IMR-90 (cell line): ENCODE data around the gene HDAC5. TPM values are rescaled to one million over a fixed set of nuclear protein-coding genes. Genes with fewer than 3 reads are reported as not detected.

Source experiments
- ATAC-seq: fragments of 200-7000 bp; cut with Tn5 transposase; 2 replicates; pipeline ENCODE4 v1.9.1; 2020; ENCODE audit warnings: low read depth, mild to moderate bottlenecking, moderate library complexity
- BruUV-seq: library from RNA; stranded (reverse); fragments of 400-500 nt; replicated peaks from 2 replicates; lab custom pipeline; 2021; lab: Mats Ljungman, UMichigan
- CTCF ChIA-PET: fragments of 300-600 bp; formaldehyde crosslinking; extraction: SDS; loops from one replicate; lab custom pipeline; 2021; ENCODE audit warnings: antibody characterized with exemption; lab: Yijun Ruan, JAX
- POLR2A ChIA-PET: fragments of 300-600 bp; sonication (Branson Sonifier 250); formaldehyde crosslinking; loops from one replicate; lab custom pipeline; 2022; ENCODE audit warnings: antibody characterized with exemption; ENCODE audit not compliant: unreplicated experiment; lab: Charles Lee
- DNase-seq: peaks from one replicate; pipeline ENCODE4 v3.0.0; 2013
- H2AFZ ChIP-seq: replicated peaks from 2 replicates; pipeline ENCODE3; 2013; ENCODE audit warnings: low read length, mild to moderate bottlenecking; ENCODE audit not compliant: poor library complexity
- H2AK5ac ChIP-seq: 2 replicates; pipeline ENCODE4 v1.6.1; 2013; ENCODE audit warnings: low read depth, low read length, inconsistent platforms
- H2AK9ac ChIP-seq: replicated peaks from 2 replicates; pipeline ENCODE3; 2013; ENCODE audit warnings: mild to moderate bottlenecking, low read depth, low read length, moderate library complexity; ENCODE audit not compliant: poor library complexity
- H2BK120ac ChIP-seq: 2 replicates; pipeline ENCODE4 v1.6.1; 2013; ENCODE audit warnings: low read depth, low read length, inconsistent platforms
- H2BK15ac ChIP-seq: 3 replicates; pipeline ENCODE4 v1.6.1; 2013; ENCODE audit warnings: low read depth, low read length, inconsistent platforms
- H2BK20ac ChIP-seq: 2 replicates; pipeline ENCODE4 v1.6.1; 2013; ENCODE audit warnings: low read depth, mild to moderate bottlenecking, inconsistent platforms, low read length, moderate library complexity
- H2BK5ac ChIP-seq: 2 replicates; pipeline ENCODE4 v1.6.1; 2013; ENCODE audit warnings: mild to moderate bottlenecking, low read depth, low read length, inconsistent platforms; ENCODE audit not compliant: poor library complexity, severe bottlenecking
- H3K14ac ChIP-seq: replicated peaks from 2 replicates; pipeline ENCODE4 v1.6.1; 2013; ENCODE audit warnings: low read depth, low read length, inconsistent platforms
- H3K18ac ChIP-seq: 2 replicates; pipeline ENCODE4 v1.6.1; 2013; ENCODE audit warnings: low read depth, low read length, control low read depth
- H3K23ac ChIP-seq: 2 replicates; pipeline ENCODE4 v1.6.1; 2013; ENCODE audit warnings: low read depth, low read length, inconsistent platforms
- H3K27ac ChIP-seq: 2 replicates; pipeline ENCODE4 v1.5.1; 2013; ENCODE audit warnings: mild to moderate bottlenecking, control low read depth, low read length; ENCODE audit not compliant: insufficient read depth
- H3K27me3 ChIP-seq: 2 replicates; pipeline ENCODE4 v1.6.1; 2013; ENCODE audit warnings: low read length; ENCODE audit not compliant: control insufficient read depth, insufficient read depth
- H3K36me3 ChIP-seq: 2 replicates; pipeline ENCODE4 v1.6.1; 2013; ENCODE audit warnings: low read length, mixed read lengths; ENCODE audit not compliant: control insufficient read depth, insufficient read depth
- H3K4ac ChIP-seq: 2 replicates; pipeline ENCODE4 v1.6.1; 2013; ENCODE audit warnings: low read depth, low read length, inconsistent platforms
- H3K4me1 ChIP-seq: 2 replicates; pipeline ENCODE4 v1.6.1; 2013; ENCODE audit warnings: low read length, mixed read lengths; ENCODE audit not compliant: control insufficient read depth, insufficient read depth
- H3K4me2 ChIP-seq: 2 replicates; pipeline ENCODE4 v1.6.1; 2013; ENCODE audit warnings: low read depth, mild to moderate bottlenecking, control low read depth, low read length, moderate library complexity
- H3K4me3 ChIP-seq: 2 replicates; pipeline ENCODE4 v1.5.1; 2013; ENCODE audit warnings: low read depth, mild to moderate bottlenecking, control low read depth, low read length, moderate library complexity; ENCODE audit not compliant: insufficient read depth
- H3K56ac ChIP-seq: 2 replicates; pipeline ENCODE4 v1.6.1; 2013; ENCODE audit warnings: low read length, inconsistent platforms; ENCODE audit not compliant: insufficient read depth; ENCODE audit errors: extremely low read depth
- H3K79me1 ChIP-seq, 2 experiments: 2 replicates each; pipeline ENCODE4 v1.6.1; 2013; ENCODE audit warnings: low read length in 2 of 2, inconsistent platforms in 1 of 2, low read depth in 1 of 2
- H3K9ac ChIP-seq: 2 replicates; pipeline ENCODE4 v1.6.1; 2013; ENCODE audit warnings: low read depth, low read length, control low read depth
- H3K9me1 ChIP-seq: 2 replicates; pipeline ENCODE4 v1.6.1; 2013; ENCODE audit warnings: low read length, inconsistent platforms; ENCODE audit not compliant: insufficient read depth
- H3K9me3 ChIP-seq: 2 replicates; pipeline ENCODE4 v1.6.1; 2013; ENCODE audit warnings: low read length; ENCODE audit not compliant: control insufficient read depth, insufficient read depth
- H4K20me1 ChIP-seq: 2 replicates; pipeline ENCODE4 v1.6.1; 2013; ENCODE audit warnings: low read length, inconsistent platforms; ENCODE audit not compliant: insufficient read depth
- H4K5ac ChIP-seq: 2 replicates; pipeline ENCODE4 v1.6.1; 2013; ENCODE audit warnings: mild to moderate bottlenecking, low read depth, low read length, control low read depth
- H4K8ac ChIP-seq, 2 experiments: 2 replicates each; pipeline ENCODE4 v1.6.1; 2013; ENCODE audit warnings: low read depth in 2 of 2, low read length in 2 of 2, control low read depth in 1 of 2, inconsistent platforms in 1 of 2
- H4K91ac ChIP-seq: 2 replicates; pipeline ENCODE4 v1.6.1; 2013; ENCODE audit warnings: low read depth, low read length, inconsistent platforms; ENCODE audit not compliant: insufficient read depth
- BHLHE40 ChIP-seq: fragments of 150-350 bp; IDR thresholded peaks from 2 replicates; pipeline ENCODE4 v1.6.1; 2016; ENCODE audit warnings: mild to moderate bottlenecking, low read depth, low read length
- CHD1 ChIP-seq: IDR thresholded peaks from 2 replicates; pipeline ENCODE4 v1.6.1; 2012; ENCODE audit warnings: low read depth, low read length, improper control_type of control experiment
- ELK1 ChIP-seq: fragments of 150-350 bp; IDR thresholded peaks from 2 replicates; pipeline ENCODE4 v1.6.1; 2016; ENCODE audit warnings: low read depth, mild to moderate bottlenecking, low read length, moderate library complexity, borderline replicate concordance
- FOS ChIP-seq: fragments of 150-350 bp; IDR thresholded peaks from 2 replicates; pipeline ENCODE4 v1.6.1; 2016; ENCODE audit warnings: low read depth, low read length
- MAFK ChIP-seq: IDR thresholded peaks from 2 replicates; pipeline ENCODE4 v1.6.1; 2012; ENCODE audit warnings: low read depth, low read length, improper control_type of control experiment
- MXI1 ChIP-seq: IDR thresholded peaks from 2 replicates; pipeline ENCODE4 v1.6.1; 2012; ENCODE audit warnings: low read depth, mild to moderate bottlenecking, low read length, moderate library complexity, borderline replicate concordance
- POLR2A ChIP-seq: IDR thresholded peaks from 2 replicates; pipeline ENCODE4 v1.6.1; 2012; ENCODE audit warnings: mild to moderate bottlenecking, low read depth, low read length
- RAD21 ChIP-seq: IDR thresholded peaks from 2 replicates; pipeline ENCODE4 v1.6.1; 2012; ENCODE audit warnings: low read length, improper control_type of control experiment
- RCOR1 ChIP-seq: IDR thresholded peaks from 2 replicates; pipeline ENCODE4 v1.6.1; 2012; ENCODE audit warnings: mild to moderate bottlenecking, low read length, improper control_type of control experiment; ENCODE audit not compliant: insufficient replicate concordance
- RFX5 ChIP-seq: IDR thresholded peaks from 2 replicates; pipeline ENCODE4 v1.8.0; 2012; ENCODE audit warnings: low read depth, mild to moderate bottlenecking, low read length, moderate library complexity
- SMC3 ChIP-seq: fragments of 150-350 bp; IDR thresholded peaks from 2 replicates; pipeline ENCODE4 v1.6.1; 2016; ENCODE audit warnings: low read depth, mild to moderate bottlenecking, antibody characterized with exemption, low read length, moderate library complexity
- USF2 ChIP-seq: fragments of 150-350 bp; IDR thresholded peaks from 2 replicates; pipeline ENCODE4 v1.6.1; 2017; ENCODE audit warnings: mild to moderate bottlenecking, antibody characterized with exemption, low read length, low read depth
- WGBS, 2 experiments: methylation state at CpG; one replicate each; pipeline versions ENCODE4 v1.1.5 to v1.1.7; 2013; ENCODE audit warnings: missing lambda C conversion rate in 2 of 2; ENCODE audit not compliant: insufficient read length in 1 of 2; ENCODE audit errors: extremely low coverage in 2 of 2; 5-methylcytosine and 5-hydroxymethylcytosine counted together
- dilution Hi-C: fragments of 300-500 bp; cut with HindIII; formaldehyde crosslinking; loops from one replicate; pipeline ENCODE4 v1.14.3; 2018; ENCODE audit warnings: low sequenced_read_pairs; ENCODE audit not compliant: unreplicated experiment
- in situ Hi-C: fragments of 300-500 bp; cut with MboI; formaldehyde crosslinking; loops from 3 replicates; pipeline ENCODE4 v1.14.3; 2019; ENCODE audit warnings: low sequenced_read_pairs, inconsistent platforms, mixed read lengths
- intact Hi-C: fragments of 100-400 bp; cut with micrococcal nuclease; formaldehyde crosslinking; loops from 2 replicates; pipeline ENCODE4 v1.10.0; 2022
- polyA plus RNA-seq, 3 experiments: library from polyadenylated mRNA; depleted of rRNA; stranded (reverse); fragments of >200 nt; gene quantifications; 2 replicates each; pipeline ENCODE4 v1.2.3, GENCODE V29; 2012; ENCODE audit warnings: low replicate concordance in 1 of 3
- total RNA-seq: library from RNA; depleted of rRNA; stranded (reverse); fragments of >200 nt; gene quantifications from 2 replicates; pipeline ENCODE4 v1.2.3, GENCODE V29; 2012
- TF ChIP-seq, protein P1 (sequence below): conservative IDR thresholded peaks from 2 replicates; pipeline ENCODE4 v1.5.1; 2012; ENCODE audit warnings: mild to moderate bottlenecking, low read depth, low read length, improper control_type of control experiment

Gene HDAC5
- total and polyA plus RNA-seq, 2 of the 4 experiments (the other 2 are of a cell fraction): 47.0 to 61.3 TPM

- H2BK15ac ChIP-seq: no peak overlapping the region
- H3K9me1 ChIP-seq: peaks cover 3% of the 10 kb centered on the region
- no peak overlapping the region for H3K4me2 ChIP-seq
- no peak overlapping the region for H4K91ac ChIP-seq
- H2AK5ac ChIP-seq: peak overlapping the region; percentile 4; the same call in 1 of the 2 replicates
- CTCF ChIA-PET: no interaction called here
- ATAC-seq (no peak), DNase-seq (no peak)
- no peak overlapping the region for H3K14ac ChIP-seq
- POLR2A ChIA-PET: no interaction called here
- no peak overlapping the region for H2BK20ac ChIP-seq
- no peak overlapping the region for H3K56ac ChIP-seq
- no peak overlapping the region for H2AFZ ChIP-seq
- no peak overlapping the region for H3K4ac ChIP-seq
- TF ChIP-seq MAFK (no peak), SMC3 (no peak), BHLHE40 (no peak), RAD21 (no peak), POLR2A (no peak), MXI1 (no peak), FOS (no peak), USF2 (no peak), CHD1 (no peak), RCOR1 (no peak), ELK1 (no peak), RFX5 (no peak)
- TF ChIP-seq, protein P1, sequence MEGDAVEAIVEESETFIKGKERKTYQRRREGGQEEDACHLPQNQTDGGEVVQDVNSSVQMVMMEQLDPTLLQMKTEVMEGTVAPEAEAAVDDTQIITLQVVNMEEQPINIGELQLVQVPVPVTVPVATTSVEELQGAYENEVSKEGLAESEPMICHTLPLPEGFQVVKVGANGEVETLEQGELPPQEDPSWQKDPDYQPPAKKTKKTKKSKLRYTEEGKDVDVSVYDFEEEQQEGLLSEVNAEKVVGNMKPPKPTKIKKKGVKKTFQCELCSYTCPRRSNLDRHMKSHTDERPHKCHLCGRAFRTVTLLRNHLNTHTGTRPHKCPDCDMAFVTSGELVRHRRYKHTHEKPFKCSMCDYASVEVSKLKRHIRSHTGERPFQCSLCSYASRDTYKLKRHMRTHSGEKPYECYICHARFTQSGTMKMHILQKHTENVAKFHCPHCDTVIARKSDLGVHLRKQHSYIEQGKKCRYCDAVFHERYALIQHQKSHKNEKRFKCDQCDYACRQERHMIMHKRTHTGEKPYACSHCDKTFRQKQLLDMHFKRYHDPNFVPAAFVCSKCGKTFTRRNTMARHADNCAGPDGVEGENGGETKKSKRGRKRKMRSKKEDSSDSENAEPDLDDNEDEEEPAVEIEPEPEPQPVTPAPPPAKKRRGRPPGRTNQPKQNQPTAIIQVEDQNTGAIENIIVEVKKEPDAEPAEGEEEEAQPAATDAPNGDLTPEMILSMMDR: no peak
- no peak overlapping the region for H2AK9ac ChIP-seq
- H3K9ac ChIP-seq: no peak overlapping the region
- in situ Hi-C loops: no loop called here
- dilution Hi-C loops: no loop called here
- H2BK120ac ChIP-seq: no peak overlapping the region
- no peaks in the 10 kb centered on the region for H4K20me1 ChIP-seq
- H3K23ac ChIP-seq: no peak overlapping the region
- H3K4me3 ChIP-seq: no peak overlapping the region
- no peak overlapping the region for H3K27ac ChIP-seq
- H4K5ac ChIP-seq: no peak overlapping the region
- no peak overlapping the region for H4K8ac ChIP-seq
- no TSS peak for BruUV-seq
- no peaks in the 10 kb centered on the region for H3K9me3 ChIP-seq
- intact Hi-C loops: no loop called here
- H3K27me3 ChIP-seq: no peaks in the 10 kb centered on the region
- peaks cover 11% of the 10 kb centered on the region for H3K4me1 ChIP-seq
- H3K79me1 ChIP-seq: peaks cover 0 to 5% of the 10 kb centered on the region in 2 experiments; a peak in 1 of 4 replicates
- no peak overlapping the region for H2BK5ac ChIP-seq
- peaks cover 5% of the 10 kb centered on the region for H3K36me3 ChIP-seq
- 74% methylated on average over 6 of the region's 17 CpGs; no CpG with 5 or more reads in 1 of the 2 experiments for WGBS, 2 experiments
- H3K18ac ChIP-seq: no peak overlapping the region
Observed at GRCh38 chr17:44171931-44172455, 48.6 kb upstream of the HDAC5 start.
